ENCODE data around the gene TRIM48.
"Not testable (repeated sequence)": the region's sequence is repeated elsewhere in the genome, so short reads cannot be mapped to it uniquely, and the experiment has no call there.

The TRIM48 gene, protein sequence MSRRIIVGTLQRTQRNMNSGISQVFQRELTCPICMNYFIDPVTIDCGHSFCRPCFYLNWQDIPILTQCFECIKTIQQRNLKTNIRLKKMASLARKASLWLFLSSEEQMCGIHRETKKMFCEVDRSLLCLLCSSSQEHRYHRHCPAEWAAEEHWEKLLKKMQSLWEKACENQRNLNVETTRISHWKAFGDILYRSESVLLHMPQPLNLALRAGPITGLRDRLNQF

DNA sequence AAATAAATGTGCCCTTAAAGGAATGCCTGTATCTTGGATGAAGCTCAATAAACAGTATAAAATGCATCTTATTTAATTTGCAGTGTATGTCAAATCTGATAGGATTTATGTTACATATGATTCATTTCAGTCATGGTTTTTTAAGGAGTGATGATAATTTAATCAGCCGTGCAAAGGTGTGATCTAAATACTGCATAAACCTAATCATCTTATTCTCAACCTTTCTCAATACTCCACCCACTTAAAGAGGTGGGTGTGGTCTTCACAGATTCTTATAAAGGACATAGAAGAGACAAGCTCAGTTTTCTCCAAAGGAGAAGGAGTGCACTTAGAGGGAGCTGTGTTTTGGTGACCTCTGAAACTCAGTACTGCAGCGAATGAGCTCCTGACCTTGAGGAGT is at the start of gene TRIM48:
Gene TRIM48 (plus strand): TSS at position 301 of the 400 bp plus-strand sequence. CDS start 113 bp downstream, outside the sequence.
- DNase-seq (ENCODE audit: low read depth) = not testable (repeated sequence)

GRCh38 chr11:55238316-55238715 is 23.6 kb upstream of the TRIM48 start:
- DNase-seq (ENCODE audit: low read depth) = not testable (repeated sequence)

GRCh38 chr11:55263081-55263480 is 1.1 kb downstream of the TRIM48 start:
- no peak for DNase-seq (ENCODE audit: low read depth)
